Ecto neural progenitor cell (in vitro differentiated cells): ENCODE measurements around the gene MYO18A.
"Not testable (repeated sequence)": the region's sequence is repeated elsewhere in the genome, so short reads cannot be mapped to it uniquely, and the experiment has no call there.

Source experiments
- DNase-seq: peaks from one replicate; pipeline ENCODE4 v3.0.0-alpha.2; 2018; ENCODE audit warnings: low spot score

Gene MYO18A

GRCh38 chr17:29180034-29180787, at the start of gene MYO18A:
TSS of gene MYO18A (minus strand) at chr17:29180398. CDS start at chr17:29166940, 13,458 bp downstream.
- peak; percentile 94 for DNase-seq

- DNase-seq: no peak
These were observed 45.2 kb upstream of the MYO18A start for GRCh38 chr17:29225396-29225795.

- not testable (repeated sequence) for DNase-seq
These were observed 41.1 kb upstream of the MYO18A start for GRCh38 chr17:29221338-29221737.

GRCh38 chr17:29219378-29220047, 39.3 kb upstream of the MYO18A start:
- DNase-seq: peak; percentile 91

GRCh38 chr17:29216856-29217255, 36.7 kb upstream of the MYO18A start:
- no peak for DNase-seq

- no peak for DNase-seq
These were observed 36.0 kb upstream of the MYO18A start for GRCh38 chr17:29216181-29216580.

- DNase-seq: no peak
These were observed 35.5 kb upstream of the MYO18A start for GRCh38 chr17:29215717-29216116.

- DNase-seq: no peak
These were observed 35.0 kb upstream of the MYO18A start for GRCh38 chr17:29215174-29215573.

GRCh38 chr17:29214215-29215146, 34.3 kb upstream of the MYO18A start:
- DNase-seq: no peak

GRCh38 chr17:29212681-29213121, 32.5 kb upstream of the MYO18A start:
- no peak for DNase-seq

- no peak for DNase-seq
These were observed 32.0 kb upstream of the MYO18A start for GRCh38 chr17:29212094-29212631.

GRCh38 chr17:29210879-29211278, 30.7 kb upstream of the MYO18A start:
- no peak for DNase-seq

- DNase-seq: no peak
These were observed 28.9 kb upstream of the MYO18A start for GRCh38 chr17:29209073-29209472.

- DNase-seq: no peak
These were observed 27.8 kb upstream of the MYO18A start for GRCh38 chr17:29207975-29208374.

- no peak for DNase-seq
These were observed 24.8 kb upstream of the MYO18A start for GRCh38 chr17:29205047-29205446.

GRCh38 chr17:29204068-29204804, 24.0 kb upstream of the MYO18A start:
- DNase-seq: not testable (repeated sequence)

- no peak for DNase-seq
These were observed 17.5 kb upstream of the MYO18A start for GRCh38 chr17:29197516-29198272.

- no peak for DNase-seq
These were observed 16.7 kb upstream of the MYO18A start for GRCh38 chr17:29196769-29197515.

GRCh38 chr17:29195465-29196081, 15.4 kb upstream of the MYO18A start:
- DNase-seq: no peak
